Fibroblast of lung (primary cell): Measurements from ENCODE around the gene PPP1CB. TPM values are rescaled to one million over a fixed set of nuclear protein-coding genes. Genes with fewer than 3 reads are reported as not detected.

Source experiments
- DNase-seq, 2 donors: peaks; one replicate each; pipeline versions ENCODE4 v3.0.0 to v3.0.0-alpha.2; 2010; ENCODE audit warnings: low read depth in 2 of 2
- H2AFZ ChIP-seq: 2 replicates; pipeline ENCODE4 v1.5.1; 2012; ENCODE audit warnings: low read length, control low read depth, inconsistent platforms
- H3K27ac ChIP-seq: 2 replicates; pipeline ENCODE4 v1.5.1; 2011; ENCODE audit warnings: low read length, control low read depth; ENCODE audit not compliant: insufficient read depth
- H3K27me3 ChIP-seq: 2 replicates; pipeline ENCODE4 v1.5.1; 2011; ENCODE audit warnings: mild to moderate bottlenecking, low read length; ENCODE audit not compliant: control insufficient read depth, insufficient read depth
- H3K36me3 ChIP-seq: 2 replicates; pipeline ENCODE4 v1.5.1; 2011; ENCODE audit warnings: low read length; ENCODE audit not compliant: control insufficient read depth, insufficient read depth
- H3K4me1 ChIP-seq: 2 replicates; pipeline ENCODE4 v1.5.1; 2011; ENCODE audit warnings: low read length; ENCODE audit not compliant: control insufficient read depth, insufficient read depth; ENCODE audit errors: extremely low read depth
- H3K4me2 ChIP-seq: 2 replicates; pipeline ENCODE4 v1.5.1; 2011; ENCODE audit warnings: low read length, control low read depth; ENCODE audit not compliant: insufficient read depth; ENCODE audit errors: extremely low read depth
- H3K4me3 ChIP-seq, 4 experiments: fragments of 200-600 bp in 1 of 4; sonication (generic) in 1 of 4; replicated peaks in 1 of 4; 2 replicates each; pipeline ENCODE4 v1.5.1; 2011 to 2016; ENCODE audit warnings: low read length in 4 of 4, low read depth in 3 of 4, mild to moderate bottlenecking in 3 of 4, control low read depth in 2 of 4, inconsistent platforms in 1 of 4, mixed read lengths in 1 of 4; ENCODE audit not compliant: insufficient read depth in 1 of 4; ENCODE audit errors: control extremely low read depth in 1 of 4
- H3K79me2 ChIP-seq: 2 replicates; pipeline ENCODE4 v1.5.1; 2012; ENCODE audit warnings: mild to moderate bottlenecking, low read length, inconsistent platforms; ENCODE audit not compliant: control insufficient read depth, insufficient read depth
- H3K9ac ChIP-seq: 2 replicates; pipeline ENCODE4 v1.5.1; 2011; ENCODE audit warnings: mild to moderate bottlenecking, low read length, control low read depth; ENCODE audit not compliant: insufficient read depth
- H3K9me3 ChIP-seq: 2 replicates; pipeline ENCODE4 v1.5.1; 2012; ENCODE audit warnings: low read depth, low read length; ENCODE audit not compliant: control insufficient read depth, insufficient read depth
- H4K20me1 ChIP-seq: 2 replicates; pipeline ENCODE4 v1.5.1; 2011; ENCODE audit warnings: low read length; ENCODE audit not compliant: control insufficient read depth, insufficient read depth; ENCODE audit errors: extremely low read depth
- EZH2 ChIP-seq: IDR thresholded peaks from 2 replicates; pipeline ENCODE4 v1.5.1; 2012; ENCODE audit warnings: low read length, control low read depth, mild to moderate bottlenecking; ENCODE audit errors: missing control alignments
- polyA plus RNA-seq, 2 donors: library from polyadenylated mRNA; depleted of rRNA in 1 of 2; stranded (reverse) in 1 of 2; unstranded in 1 of 2; fragments of >200 nt; gene quantifications; 2 replicates each; pipeline ENCODE4 v1.2.1, GENCODE V29; 2011 to 2012; ENCODE audit warnings: missing spikeins in 1 of 2
- total RNA-seq: library from RNA; depleted of rRNA; stranded (reverse); fragments of >200 nt; gene quantifications from 2 replicates; pipeline ENCODE4 v1.2.1, GENCODE V29; 2014
- TF ChIP-seq, protein P1 (sequence below), 2 donors: IDR thresholded peaks in 1 of 2; conservative IDR thresholded peaks in 1 of 2; 1 replicate in 1 of 2; 2 replicates in 1 of 2; pipeline ENCODE4 v1.5.1; 2011 to 2012; ENCODE audit warnings: low read length in 2 of 2, control low read depth in 1 of 2, inconsistent platforms in 1 of 2, low read depth in 1 of 2, mild to moderate bottlenecking in 1 of 2

The PPP1CB gene
- total and polyA plus RNA-seq, 2 donors (not counting 1 experiment from before 2014, with no cell fraction given) = 172 to 179 TPM

DNA sequence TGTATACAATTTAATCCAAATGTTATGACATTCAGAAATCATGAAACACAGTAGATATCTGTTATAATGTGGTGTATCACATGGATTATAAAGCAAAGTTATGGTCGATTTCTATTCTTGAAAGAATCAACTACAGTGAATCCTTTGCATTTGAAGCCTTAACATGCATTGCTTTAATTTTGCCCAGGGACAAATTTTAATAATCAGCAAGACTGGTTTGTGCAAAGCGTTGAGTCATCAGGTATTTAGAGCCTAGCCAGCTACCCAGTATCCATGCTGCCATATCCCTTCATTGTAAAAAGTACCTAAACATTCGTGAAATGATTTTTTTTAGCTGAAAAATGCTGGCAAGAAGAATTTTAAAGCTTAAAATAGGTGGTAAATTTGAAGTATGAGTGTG, 50.1 kb downstream of the PPP1CB start:
- H3K9ac ChIP-seq = no peak overlapping the region
- no peak overlapping the region for H3K27ac ChIP-seq
- H3K9me3 ChIP-seq = no peaks in the 10 kb centered on the region
- no peaks in the 10 kb centered on the region for H3K27me3 ChIP-seq
- TF ChIP-seq EZH2 = no peak
- TF ChIP-seq, protein P1, sequence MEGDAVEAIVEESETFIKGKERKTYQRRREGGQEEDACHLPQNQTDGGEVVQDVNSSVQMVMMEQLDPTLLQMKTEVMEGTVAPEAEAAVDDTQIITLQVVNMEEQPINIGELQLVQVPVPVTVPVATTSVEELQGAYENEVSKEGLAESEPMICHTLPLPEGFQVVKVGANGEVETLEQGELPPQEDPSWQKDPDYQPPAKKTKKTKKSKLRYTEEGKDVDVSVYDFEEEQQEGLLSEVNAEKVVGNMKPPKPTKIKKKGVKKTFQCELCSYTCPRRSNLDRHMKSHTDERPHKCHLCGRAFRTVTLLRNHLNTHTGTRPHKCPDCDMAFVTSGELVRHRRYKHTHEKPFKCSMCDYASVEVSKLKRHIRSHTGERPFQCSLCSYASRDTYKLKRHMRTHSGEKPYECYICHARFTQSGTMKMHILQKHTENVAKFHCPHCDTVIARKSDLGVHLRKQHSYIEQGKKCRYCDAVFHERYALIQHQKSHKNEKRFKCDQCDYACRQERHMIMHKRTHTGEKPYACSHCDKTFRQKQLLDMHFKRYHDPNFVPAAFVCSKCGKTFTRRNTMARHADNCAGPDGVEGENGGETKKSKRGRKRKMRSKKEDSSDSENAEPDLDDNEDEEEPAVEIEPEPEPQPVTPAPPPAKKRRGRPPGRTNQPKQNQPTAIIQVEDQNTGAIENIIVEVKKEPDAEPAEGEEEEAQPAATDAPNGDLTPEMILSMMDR (conservative IDR thresholded peaks at IDR 0.05 in 1 of 2, IDR thresholded peaks at IDR 0.05 in 1 of 2; ENCODE audit: low read depth in 1 of 2, low read length in 2 of 2) = no peak
- no peaks in the 10 kb centered on the region for H4K20me1 ChIP-seq
- no peak overlapping the region for H2AFZ ChIP-seq
- H3K36me3 ChIP-seq = peaks cover 1% of the 10 kb centered on the region
- no peak overlapping the region for H3K4me3 ChIP-seq
- no peak overlapping the region for H3K4me2 ChIP-seq
- peaks cover 2% of the 10 kb centered on the region for H3K4me1 ChIP-seq
- peaks cover 5% of the 10 kb centered on the region for H3K79me2 ChIP-seq
- DNase-seq = peak; percentile 41 to 46

DNA sequence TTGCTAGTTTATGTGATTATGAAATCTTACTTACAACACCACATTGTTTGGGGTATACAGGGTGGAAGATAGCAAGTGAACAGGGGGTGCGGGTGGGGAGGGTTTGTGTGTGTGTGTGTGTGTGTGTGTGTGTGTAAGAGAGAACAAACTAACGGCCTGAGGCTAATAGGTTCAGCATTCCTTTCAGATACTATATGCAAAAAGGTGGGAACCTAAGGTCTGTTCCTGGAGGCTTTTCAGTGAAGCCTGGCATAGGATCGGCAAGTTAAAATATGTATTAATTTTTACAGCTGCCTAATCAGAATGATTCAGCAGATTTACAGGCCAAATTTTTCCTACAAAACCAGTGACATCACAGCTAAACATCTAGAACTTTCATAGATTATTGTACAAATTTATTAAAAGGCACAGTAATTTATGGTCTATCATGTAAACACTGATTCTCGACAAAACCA, 51.4 kb downstream of the PPP1CB start:
- no peak overlapping the region for H3K4me3 ChIP-seq
- H3K9ac ChIP-seq = no peak overlapping the region
- peaks cover 2% of the 10 kb centered on the region for H3K4me1 ChIP-seq
- H3K27ac ChIP-seq = peak overlapping the region; percentile 53
- H4K20me1 ChIP-seq = no peaks in the 10 kb centered on the region
- no peaks in the 10 kb centered on the region for H3K79me2 ChIP-seq
- H3K27me3 ChIP-seq = no peaks in the 10 kb centered on the region
- H3K4me2 ChIP-seq = no peak overlapping the region
- no peak overlapping the region for H2AFZ ChIP-seq
- H3K36me3 ChIP-seq = peaks cover 1% of the 10 kb centered on the region
- DNase-seq = peak; percentile 45 to 86
- no peaks in the 10 kb centered on the region for H3K9me3 ChIP-seq
- no peak for TF ChIP-seq EZH2
- TF ChIP-seq, protein P1 (conservative IDR thresholded peaks at IDR 0.05 in 1 of 2, IDR thresholded peaks at IDR 0.05 in 1 of 2; ENCODE audit: low read depth in 1 of 2, low read length in 2 of 2) = no peak

DNA sequence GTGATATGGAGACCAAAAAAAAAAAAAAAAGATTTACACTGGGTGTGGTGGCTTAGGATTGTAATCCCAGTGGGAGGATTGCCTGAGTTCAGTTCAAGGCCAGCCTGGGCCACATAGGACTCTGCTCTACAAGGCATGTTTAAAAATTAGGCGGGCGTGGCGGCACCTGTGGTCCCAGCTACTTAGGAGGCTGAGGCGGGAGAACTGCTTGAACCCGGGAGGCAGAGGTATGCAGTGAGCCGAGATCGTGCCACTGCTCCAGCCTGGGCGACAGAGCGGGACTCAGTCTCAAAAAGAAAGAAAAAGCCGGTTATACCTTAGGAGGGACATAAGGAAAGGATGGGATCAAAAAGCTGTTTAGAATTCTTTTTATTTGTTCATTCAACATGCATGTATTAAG, 58.3 kb downstream of the PPP1CB start:
- H3K36me3 ChIP-seq = no peaks in the 10 kb centered on the region
- H3K9ac ChIP-seq = peak overlapping the region; percentile 48

More for the DNA sequence above, 58.3 kb downstream of the PPP1CB start:
- Histone ChIP-seq H3K9me3 (no peaks in the 10 kb centered on the region), H3K79me2 (no peaks in the 10 kb centered on the region), H2AFZ (no peak overlapping the region), H3K27me3 (no peaks in the 10 kb centered on the region), H3K27ac (peak overlapping the region; percentile 22), H3K4me1 (no peaks in the 10 kb centered on the region), H4K20me1 (no peaks in the 10 kb centered on the region), H3K4me3 (peak overlapping the region; percentile 31 to 57 (median 46)), H3K4me2 (peak overlapping the region; percentile 83)
- TF ChIP-seq EZH2 = no peak
- TF ChIP-seq, protein P1 (conservative IDR thresholded peaks at IDR 0.05 in 1 of 2, IDR thresholded peaks at IDR 0.05 in 1 of 2; ENCODE audit: low read depth in 1 of 2, low read length in 2 of 2) = no peak
- DNase-seq = no peak
